Keratinocyte (primary cell): ENCODE results near the gene EFR3B. TPM values are rescaled to one million over a fixed set of nuclear protein-coding genes. Genes with fewer than 3 reads are reported as not detected.
"Not testable (repeated sequence)": the region's sequence is repeated elsewhere in the genome, so short reads cannot be mapped to it uniquely, and the experiment has no call there.

ENCODE experiments used
- DNase-seq: peaks from one replicate; pipeline ENCODE4 v3.0.0-alpha.2; 2011; ENCODE audit warnings: low read depth, missing footprints, low spot score
- FAIRE-seq: peaks from 2 replicates; lab custom pipeline; 2011; peaks lifted over from hg19 to GRCh38; lab: Jason Lieb, UNC
- H2AFZ ChIP-seq: 2 replicates; pipeline ENCODE4 v1.6.0; 2012; ENCODE audit warnings: low read length, control low read depth, inconsistent platforms; ENCODE audit not compliant: control insufficient read depth
- H3K27ac ChIP-seq: 2 replicates; pipeline ENCODE4 v1.5.1; 2011; ENCODE audit warnings: low read length; ENCODE audit not compliant: control insufficient read depth, insufficient read depth
- H3K27me3 ChIP-seq: 3 replicates; pipeline ENCODE4 v1.6.0; 2011; ENCODE audit warnings: low read length; ENCODE audit not compliant: control insufficient read depth, insufficient read depth; ENCODE audit errors: extremely low read depth
- H3K36me3 ChIP-seq, 2 experiments: 2 replicates in 1 of 2; 3 replicates in 1 of 2; pipeline ENCODE4 v1.5.1; 2011; ENCODE audit warnings: low read length in 2 of 2, mild to moderate bottlenecking in 1 of 2; ENCODE audit not compliant: control insufficient read depth in 2 of 2, insufficient read depth in 2 of 2; ENCODE audit errors: extremely low read depth in 1 of 2
- H3K4me1 ChIP-seq: 3 replicates; pipeline ENCODE4 v1.5.1; 2011; ENCODE audit warnings: low read length; ENCODE audit not compliant: control insufficient read depth, insufficient read depth; ENCODE audit errors: extremely low read depth
- H3K4me2 ChIP-seq: 3 replicates; pipeline ENCODE4 v1.6.0; 2011; ENCODE audit warnings: low read depth, low read length; ENCODE audit not compliant: control insufficient read depth, insufficient read depth; ENCODE audit errors: extremely low read depth
- H3K4me3 ChIP-seq, 3 experiments: fragments of 200-600 bp in 1 of 3; sonication (generic) in 1 of 3; 2 replicates in 2 of 3; 3 replicates in 1 of 3; pipeline ENCODE4 v1.5.1; 2011 to 2016; ENCODE audit warnings: low read length in 3 of 3, mild to moderate bottlenecking in 3 of 3, control low read depth in 2 of 3, inconsistent platforms in 1 of 3, low read depth in 1 of 3, mixed read lengths in 1 of 3, mixed run types in 1 of 3, moderate library complexity in 1 of 3; ENCODE audit not compliant: control insufficient read depth in 2 of 3, insufficient read depth in 2 of 3; ENCODE audit errors: extremely low read depth in 1 of 3
- H3K79me2 ChIP-seq: 2 replicates; pipeline ENCODE4 v1.6.0; 2012; ENCODE audit warnings: low read length; ENCODE audit not compliant: control insufficient read depth, insufficient read depth
- H3K9ac ChIP-seq: 3 replicates; pipeline ENCODE4 v1.6.0; 2011; ENCODE audit warnings: low read length; ENCODE audit not compliant: control insufficient read depth, insufficient read depth; ENCODE audit errors: extremely low read depth
- H3K9me1 ChIP-seq: 3 replicates; pipeline ENCODE4 v1.6.0; 2011; ENCODE audit warnings: low read length; ENCODE audit not compliant: control insufficient read depth, insufficient read depth; ENCODE audit errors: extremely low read depth
- H3K9me3 ChIP-seq: 2 replicates; pipeline ENCODE4 v1.5.1; 2012; ENCODE audit warnings: low read depth, low read length; ENCODE audit not compliant: control insufficient read depth
- H4K20me1 ChIP-seq: 3 replicates; pipeline ENCODE4 v1.6.0; 2011; ENCODE audit warnings: low read length; ENCODE audit not compliant: control insufficient read depth, insufficient read depth; ENCODE audit errors: extremely low read depth
- EZH2 ChIP-seq: IDR thresholded peaks from one replicate; pipeline ENCODE4 v1.6.1; 2012; ENCODE audit warnings: inconsistent platforms, mild to moderate bottlenecking, low read length, moderate library complexity
- dilution Hi-C: fragments of 300-500 bp; cut with MboI; formaldehyde crosslinking; loops from one replicate; pipeline ENCODE4 v1.7.0; 2020; ENCODE audit warnings: low sequenced_read_pairs; ENCODE audit not compliant: extremely low pct_ligation_motif_present
- polyA plus RNA-seq, 5 experiments: library from polyadenylated mRNA; depleted of rRNA in 3 of 5; stranded (reverse) in 3 of 5; stranded (forward) in 1 of 5; unstranded in 1 of 5; fragments of >200 nt; gene quantifications; 1 replicate in 1 of 5; 2 replicates in 3 of 5; 3 replicates in 1 of 5; pipeline versions ENCODE4 v1.2.1 to v1.2.3, GENCODE V29; 2011 to 2012; ENCODE audit warnings: missing spikeins in 2 of 5, low read depth in 1 of 5, low replicate concordance in 1 of 5
- TF ChIP-seq, protein P1 (sequence below), 3 experiments: IDR thresholded peaks in 1 of 3; conservative IDR thresholded peaks in 1 of 3; optimal IDR thresholded peaks in 1 of 3; 2 replicates in 2 of 3; 3 replicates in 1 of 3; pipeline versions ENCODE3 to v1.5.1; 2011; ENCODE audit warnings: low read length in 3 of 3, mild to moderate bottlenecking in 3 of 3, moderate library complexity in 2 of 3, control low read depth in 1 of 3, inconsistent platforms in 1 of 3; ENCODE audit not compliant: insufficient read depth in 2 of 3; ENCODE audit errors: extremely low read depth in 1 of 3

Gene EFR3B
- polyA plus RNA-seq, 1 donor (not counting 4 experiments of a cell fraction or from before 2014, with no cell fraction given) = 0.09 TPM

DNA sequence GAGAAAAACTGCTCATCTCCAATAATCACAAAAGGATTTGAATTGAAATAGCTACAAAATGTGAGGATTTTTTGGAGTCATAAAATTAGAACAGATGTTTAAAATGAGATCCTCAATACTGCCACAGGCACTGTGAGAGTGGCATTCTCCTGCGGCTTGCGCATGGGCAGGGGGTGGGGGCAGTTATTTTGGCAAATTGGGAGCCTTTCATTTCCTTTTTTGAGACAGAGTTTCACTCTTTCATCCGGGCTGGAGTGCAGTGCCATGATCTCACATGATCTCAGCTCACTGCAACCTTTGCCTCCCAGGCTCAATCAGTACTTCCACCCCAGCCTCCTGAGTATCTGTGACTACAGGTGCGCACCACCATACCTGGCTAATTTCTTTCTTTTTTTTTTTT lies 84.1 kb downstream of the EFR3B start:
- Histone ChIP-seq H3K4me3 (no peak overlapping the region), H3K36me3 (no peaks in the 10 kb centered on the region), H3K9me3 (no peaks in the 10 kb centered on the region), H3K9me1 (no peaks in the 10 kb centered on the region), H3K27me3 (peaks cover 14% of the 10 kb centered on the region), H3K79me2 (no peaks in the 10 kb centered on the region), H4K20me1 (no peaks in the 10 kb centered on the region), H3K4me1 (peaks cover 3% of the 10 kb centered on the region), H3K4me2 (no peak overlapping the region), H3K27ac (no peak overlapping the region), H3K9ac (no peak overlapping the region), H2AFZ (no peak overlapping the region)
- no peak for DNase-seq
- no peak for TF ChIP-seq EZH2
- TF ChIP-seq, protein P1, sequence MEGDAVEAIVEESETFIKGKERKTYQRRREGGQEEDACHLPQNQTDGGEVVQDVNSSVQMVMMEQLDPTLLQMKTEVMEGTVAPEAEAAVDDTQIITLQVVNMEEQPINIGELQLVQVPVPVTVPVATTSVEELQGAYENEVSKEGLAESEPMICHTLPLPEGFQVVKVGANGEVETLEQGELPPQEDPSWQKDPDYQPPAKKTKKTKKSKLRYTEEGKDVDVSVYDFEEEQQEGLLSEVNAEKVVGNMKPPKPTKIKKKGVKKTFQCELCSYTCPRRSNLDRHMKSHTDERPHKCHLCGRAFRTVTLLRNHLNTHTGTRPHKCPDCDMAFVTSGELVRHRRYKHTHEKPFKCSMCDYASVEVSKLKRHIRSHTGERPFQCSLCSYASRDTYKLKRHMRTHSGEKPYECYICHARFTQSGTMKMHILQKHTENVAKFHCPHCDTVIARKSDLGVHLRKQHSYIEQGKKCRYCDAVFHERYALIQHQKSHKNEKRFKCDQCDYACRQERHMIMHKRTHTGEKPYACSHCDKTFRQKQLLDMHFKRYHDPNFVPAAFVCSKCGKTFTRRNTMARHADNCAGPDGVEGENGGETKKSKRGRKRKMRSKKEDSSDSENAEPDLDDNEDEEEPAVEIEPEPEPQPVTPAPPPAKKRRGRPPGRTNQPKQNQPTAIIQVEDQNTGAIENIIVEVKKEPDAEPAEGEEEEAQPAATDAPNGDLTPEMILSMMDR (optimal IDR thresholded peaks at IDR 0.05 in 1 of 3, IDR thresholded peaks at IDR 0.05 in 1 of 3, conservative IDR thresholded peaks at IDR 0.05 in 1 of 3; ENCODE audit: extremely low read depth in 1 of 3, insufficient read depth in 2 of 3, low read length in 3 of 3) = no peak
- dilution Hi-C loops = no loop called here
- no peak for FAIRE-seq

DNA sequence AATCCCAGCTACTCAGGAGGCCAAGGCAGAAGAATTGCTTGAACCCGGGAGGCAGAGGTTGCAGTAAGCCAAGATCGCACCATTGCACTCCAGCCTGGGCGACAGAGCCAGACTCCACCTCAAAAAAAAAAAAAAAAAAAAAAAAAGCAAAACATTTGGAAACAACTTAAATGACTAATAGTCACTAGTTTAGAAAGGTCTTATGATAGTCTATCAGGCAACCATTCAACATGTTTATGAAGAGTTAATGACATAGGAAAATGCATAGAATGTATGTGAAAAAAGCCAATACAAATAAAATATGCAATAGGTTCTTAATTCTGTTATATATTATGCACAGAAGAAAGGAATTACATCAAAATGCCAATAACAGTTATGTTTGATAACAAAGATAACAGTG lies 85.2 kb downstream of the EFR3B start:
- H4K20me1 ChIP-seq, dilution Hi-C loops, H3K79me2 ChIP-seq, H3K4me2 ChIP-seq, H3K27ac ChIP-seq, H2AFZ ChIP-seq, H3K9me1 ChIP-seq, H3K9me3 ChIP-seq, H3K9ac ChIP-seq, FAIRE-seq, H3K4me1 ChIP-seq, DNase-seq, H3K36me3 ChIP-seq, H3K4me3 ChIP-seq: not testable (repeated sequence)
- peaks cover 23% of the 10 kb centered on the region for H3K27me3 ChIP-seq

DNA sequence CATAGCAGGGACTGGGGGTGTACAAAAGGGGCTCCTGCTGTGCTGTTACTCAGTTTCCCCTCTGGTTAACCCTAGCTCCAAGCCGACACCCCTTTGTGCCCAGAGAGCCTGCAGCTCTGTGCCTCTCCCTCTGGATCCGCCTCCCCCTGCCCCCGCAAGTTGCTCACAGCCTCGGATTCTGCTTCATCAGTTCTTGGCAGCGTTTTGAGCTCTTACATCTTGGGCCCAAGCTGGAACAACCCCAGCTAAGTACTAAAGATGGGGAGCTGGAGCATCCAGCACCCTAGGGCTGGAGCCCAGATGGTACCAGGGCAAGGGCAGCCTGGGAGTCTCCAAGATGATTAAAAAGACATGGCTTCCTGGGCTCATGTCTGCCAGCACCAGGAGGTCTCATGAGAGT lies 85.8 kb downstream of the EFR3B start:
- Histone ChIP-seq H3K36me3 (no peaks in the 10 kb centered on the region), H3K4me2 (no peak overlapping the region)
- no peak for FAIRE-seq

More for the DNA sequence above, 85.8 kb downstream of the EFR3B start:
- H3K79me2 ChIP-seq = no peaks in the 10 kb centered on the region
- no peak for DNase-seq
- no peaks in the 10 kb centered on the region for H4K20me1 ChIP-seq
- H3K27ac ChIP-seq = no peak overlapping the region
- peaks cover 3% of the 10 kb centered on the region for H3K4me1 ChIP-seq
- H2AFZ ChIP-seq = no peak overlapping the region
- H3K9me1 ChIP-seq = no peaks in the 10 kb centered on the region
- no peak overlapping the region for H3K9ac ChIP-seq
- no peaks in the 10 kb centered on the region for H3K9me3 ChIP-seq
- H3K4me3 ChIP-seq = no peak overlapping the region
- H3K27me3 ChIP-seq = peaks cover 28% of the 10 kb centered on the region
- TF ChIP-seq, protein P1 (optimal IDR thresholded peaks at IDR 0.05 in 1 of 3, IDR thresholded peaks at IDR 0.05 in 1 of 3, conservative IDR thresholded peaks at IDR 0.05 in 1 of 3; ENCODE audit: extremely low read depth in 1 of 3, insufficient read depth in 2 of 3, low read length in 3 of 3) = no peak
- no peak for TF ChIP-seq EZH2
- dilution Hi-C loops = no loop called here
